Activated T-helper 17 cell treated with anti-CD3 and anti-CD28 coated beads, Interleukin-2, amount 50 U/mL, for 72 hours (primary cell): ENCODE data around the gene KCTD20. TPM values are rescaled to one million over a fixed set of nuclear protein-coding genes. Genes with fewer than 3 reads are reported as not detected.
"Not testable (repeated sequence)": the region's sequence is repeated elsewhere in the genome, so short reads cannot be mapped to it uniquely, and the experiment has no call there.

Source experiments
- ATAC-seq: fragments of 150-1000 bp; cut with Tn5 transposase; replicated peaks from 2 replicates; pipeline ENCODE4 v1.10.0; 2021; ENCODE audit warnings: mild to moderate bottlenecking, moderate library complexity
- H3K27ac Mint-ChIP-seq: one replicate; pipeline ENCODE4 v1.8.0; 2022; ENCODE audit warnings: mixed read lengths
- H3K27me3 Mint-ChIP-seq: one replicate; pipeline ENCODE4 v1.8.0; 2022; ENCODE audit warnings: mixed read lengths
- H3K36me3 Mint-ChIP-seq: one replicate; pipeline ENCODE4 v1.8.0; 2022; ENCODE audit warnings: low read depth, mild to moderate bottlenecking, mixed read lengths
- H3K4me1 Mint-ChIP-seq: one replicate; pipeline ENCODE4 v1.8.0; 2022; ENCODE audit warnings: mixed read lengths
- H3K4me3 Mint-ChIP-seq: one replicate; pipeline ENCODE4 v1.8.0; 2022; ENCODE audit warnings: mild to moderate bottlenecking, mixed read lengths
- H3K9me3 Mint-ChIP-seq: one replicate; pipeline ENCODE4 v1.8.0; 2022; ENCODE audit warnings: mixed read lengths
- total RNA-seq, 2 donors: library from RNA; stranded (reverse); gene quantifications; one replicate each; pipeline ENCODE4 v1.2.3, GENCODE V29; 2022

KCTD20 gene
- 10 to 100 TPM; 41.1 to 57.6 TPM for total RNA-seq

DNA sequence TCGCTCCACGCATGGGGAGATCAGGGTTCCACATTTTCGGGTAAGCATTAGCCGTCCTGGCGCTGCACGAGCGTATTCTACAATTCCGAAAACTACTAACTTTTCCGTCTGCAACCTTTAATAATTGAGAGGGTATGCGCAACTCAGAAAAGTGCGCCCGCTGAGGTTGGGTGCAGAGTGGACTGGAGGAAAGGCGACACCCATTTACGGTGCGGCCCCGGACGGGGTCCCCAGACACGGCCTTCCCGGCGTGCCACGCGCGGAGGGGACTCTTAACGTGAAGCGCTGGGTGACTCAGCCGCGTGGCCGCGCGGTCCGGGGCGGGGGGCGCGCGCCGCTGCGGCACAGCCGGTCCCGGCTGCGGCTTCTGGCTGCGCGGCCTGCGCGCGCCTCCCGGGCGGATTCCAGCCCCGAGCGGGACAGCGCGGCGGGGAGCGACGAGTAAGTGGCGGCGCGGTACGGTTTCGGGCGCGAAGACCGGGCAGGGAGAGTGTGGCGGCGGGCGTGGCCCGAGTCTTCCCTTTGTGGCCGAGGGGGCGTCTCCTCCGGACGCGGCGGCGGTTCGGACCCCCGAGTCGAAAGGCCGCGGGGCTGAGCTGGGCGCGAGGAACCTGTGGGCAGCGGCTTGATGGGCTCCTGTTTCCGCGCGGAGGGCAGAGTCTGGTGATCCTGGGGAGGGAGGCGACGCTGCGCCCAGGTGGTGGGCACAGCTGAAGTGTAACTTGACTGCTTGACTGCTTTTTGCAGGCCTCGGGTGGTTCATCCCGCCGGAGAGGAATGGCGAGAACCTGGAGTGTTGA lies at the start of gene KCTD20, which contains the start of gene PXT1:
KCTD20 (plus strand) TSS at position 330 of the 800 bp plus-strand sequence. CDS start 27,098 bp downstream, outside the sequence.
PXT1 (minus strand) TSS at position 184 of the 800 bp plus-strand sequence. CDS start 16,772 bp downstream, outside the sequence.
- Mint-ChIP-seq H3K27ac (peak within 1 kb of the TSS; percentile 90), H3K36me3 (peaks cover 25% of the 10 kb centered on the region), H3K4me1 (peaks cover 24% of the 10 kb centered on the region), H3K9me3 (no peaks in the 10 kb centered on the region), H3K27me3 (no peaks in the 10 kb centered on the region), H3K4me3 (peak within 1 kb of the TSS; percentile 95)
- ATAC-seq = peak; percentile 75

DNA sequence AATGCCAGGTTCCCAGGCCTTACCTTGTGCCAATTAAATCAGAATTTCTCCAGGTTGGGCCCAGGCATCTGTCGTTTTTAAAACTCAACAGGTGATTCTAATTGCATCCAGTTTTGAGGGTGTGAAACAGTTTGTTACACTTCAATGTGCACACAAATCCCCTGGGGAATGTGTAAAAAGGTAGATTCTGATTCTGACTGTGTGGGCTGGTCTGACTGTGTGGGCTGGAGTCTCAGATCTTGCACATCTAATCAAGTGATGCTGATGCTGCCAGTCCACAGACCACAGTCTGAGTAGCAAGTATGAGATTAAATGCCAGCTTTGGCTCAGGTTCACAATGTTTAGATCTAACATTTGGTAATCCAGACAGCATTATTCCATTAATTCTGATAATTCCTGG lies 42.8 kb upstream of the KCTD20 start:
- no peaks in the 10 kb centered on the region for H3K36me3 Mint-ChIP-seq
- no peak overlapping the region for H3K4me3 Mint-ChIP-seq
- no peaks in the 10 kb centered on the region for H3K9me3 Mint-ChIP-seq
- H3K27ac Mint-ChIP-seq = no peak overlapping the region
- no peaks in the 10 kb centered on the region for H3K4me1 Mint-ChIP-seq
- H3K27me3 Mint-ChIP-seq = peaks cover 3% of the 10 kb centered on the region
- ATAC-seq = no peak

DNA sequence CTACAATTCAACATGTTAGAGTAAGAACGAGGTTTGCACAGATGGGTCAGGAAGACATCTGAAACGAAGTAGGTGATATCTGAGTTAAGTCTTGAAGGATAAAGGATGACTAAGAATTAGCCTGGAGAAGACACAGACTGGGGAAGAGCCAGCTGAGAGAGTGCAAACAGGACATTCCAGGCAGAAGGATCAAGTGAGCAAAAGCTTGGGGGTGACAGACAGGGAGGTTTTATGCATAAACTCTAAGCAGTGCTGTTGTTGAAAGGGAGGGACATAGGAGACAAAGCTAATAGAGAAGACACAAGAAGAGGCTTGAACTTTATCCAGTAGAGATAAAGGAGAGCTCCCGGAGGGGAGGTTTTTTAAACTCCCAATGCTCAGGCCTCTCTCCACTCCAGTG lies 40.3 kb upstream of the KCTD20 start:
- Mint-ChIP-seq H3K9me3 (no peaks in the 10 kb centered on the region), H3K27ac (no peak overlapping the region), H3K4me1 (no peaks in the 10 kb centered on the region), H3K4me3 (no peak overlapping the region), H3K27me3 (peaks cover 7% of the 10 kb centered on the region), H3K36me3 (no peaks in the 10 kb centered on the region)
- ATAC-seq = no peak

DNA sequence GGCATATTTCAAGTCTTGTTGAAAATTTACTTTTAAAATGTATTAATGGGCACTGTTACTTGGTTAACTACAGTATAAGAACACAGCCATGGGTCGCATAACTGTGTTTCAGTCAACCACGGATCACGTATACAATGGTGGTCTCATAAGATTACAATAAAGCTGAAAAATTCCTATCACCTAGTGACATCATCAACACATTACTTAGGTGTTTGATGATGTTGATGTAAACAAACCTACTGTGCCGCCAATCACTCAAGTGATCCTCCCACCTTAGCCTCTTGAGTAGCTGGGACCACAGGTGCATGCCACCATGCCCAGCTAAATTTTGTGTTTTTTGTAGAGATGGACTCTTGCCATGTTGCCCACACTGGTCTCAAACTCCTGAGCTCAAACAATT lies 38.6 kb upstream of the KCTD20 start:
- no peaks in the 10 kb centered on the region for H3K36me3 Mint-ChIP-seq
- peaks cover 7% of the 10 kb centered on the region for H3K27me3 Mint-ChIP-seq
- no peak overlapping the region for H3K4me3 Mint-ChIP-seq
- no peaks in the 10 kb centered on the region for H3K9me3 Mint-ChIP-seq
- no peaks in the 10 kb centered on the region for H3K4me1 Mint-ChIP-seq
- no peak overlapping the region for H3K27ac Mint-ChIP-seq
- ATAC-seq = no peak

DNA sequence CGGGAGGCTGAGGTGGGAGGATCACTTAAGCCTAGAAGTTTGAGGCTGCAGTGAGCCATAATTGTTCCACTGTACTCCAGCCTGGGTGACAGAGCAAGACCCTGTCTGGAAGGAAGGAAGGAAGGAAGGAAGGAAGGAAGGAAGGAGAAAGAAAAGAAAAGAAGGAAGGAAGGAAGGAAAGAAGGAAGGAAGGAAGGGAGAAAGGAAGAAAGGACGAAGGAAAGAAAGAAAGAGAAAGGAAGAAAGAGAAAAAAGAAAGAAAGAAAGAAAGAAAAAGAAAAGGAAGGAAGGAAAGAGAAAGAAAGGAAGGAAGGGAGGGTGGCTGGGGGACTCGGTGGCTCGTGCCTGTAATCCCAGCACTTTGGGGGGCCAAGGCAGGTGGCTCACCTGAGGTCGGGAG lies 33.1 kb upstream of the KCTD20 start:
- H3K4me3 Mint-ChIP-seq, H3K9me3 Mint-ChIP-seq, H3K27me3 Mint-ChIP-seq, ATAC-seq, H3K36me3 Mint-ChIP-seq, H3K4me1 Mint-ChIP-seq: not testable (repeated sequence)
- peak overlapping the region; percentile 49 for H3K27ac Mint-ChIP-seq

DNA sequence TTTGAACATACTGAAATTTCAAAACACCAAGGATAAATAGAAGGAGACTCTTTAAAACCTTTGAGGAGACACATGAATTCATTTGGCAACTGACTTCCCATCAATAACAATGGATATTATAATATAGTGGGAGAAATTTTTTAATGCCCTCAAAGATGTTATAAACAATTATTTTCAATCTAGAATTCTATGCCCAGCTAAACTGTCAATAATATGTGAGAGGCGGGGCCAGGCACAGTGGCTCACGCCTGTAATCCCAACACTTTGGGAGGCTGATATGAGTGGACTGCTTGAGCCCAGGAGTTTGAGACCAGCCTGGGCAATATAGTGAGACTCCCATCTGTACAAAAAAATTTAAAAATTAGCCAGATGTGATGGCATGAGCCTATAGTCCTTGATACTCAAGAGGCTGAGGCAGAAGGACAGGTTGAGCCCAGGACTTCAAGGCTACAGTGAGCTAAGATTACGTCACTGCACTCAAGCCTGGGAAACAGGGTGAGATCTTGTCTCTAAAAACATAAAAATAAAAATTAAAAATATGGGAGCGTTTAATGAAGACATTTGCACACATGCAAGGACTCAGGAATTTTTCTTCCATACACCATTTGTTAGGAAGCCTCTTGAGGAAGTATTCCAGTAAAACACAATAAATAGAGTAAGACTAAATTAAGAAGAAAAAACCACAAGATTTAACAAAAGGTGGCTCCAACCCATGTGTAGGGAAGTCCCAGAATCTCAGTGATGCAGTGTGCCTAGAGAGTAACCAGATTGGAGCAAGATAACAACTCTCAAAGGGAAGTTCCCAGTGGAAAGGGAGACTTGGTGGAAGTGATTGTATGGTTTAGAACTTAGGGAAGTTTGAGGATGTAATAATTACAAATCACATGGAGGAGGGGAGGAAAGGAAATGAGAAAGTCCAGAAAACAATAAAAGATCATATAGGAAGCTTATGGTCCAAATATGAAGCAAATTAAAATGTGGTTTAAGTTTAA lies 29.0 kb upstream of the KCTD20 start:
- Mint-ChIP-seq H3K27ac (no peak overlapping the region), H3K4me3 (no peak overlapping the region), H3K4me1 (no peaks in the 10 kb centered on the region), H3K9me3 (no peaks in the 10 kb centered on the region), H3K36me3 (no peaks in the 10 kb centered on the region), H3K27me3 (peaks cover 3% of the 10 kb centered on the region)
- ATAC-seq = no peak

DNA sequence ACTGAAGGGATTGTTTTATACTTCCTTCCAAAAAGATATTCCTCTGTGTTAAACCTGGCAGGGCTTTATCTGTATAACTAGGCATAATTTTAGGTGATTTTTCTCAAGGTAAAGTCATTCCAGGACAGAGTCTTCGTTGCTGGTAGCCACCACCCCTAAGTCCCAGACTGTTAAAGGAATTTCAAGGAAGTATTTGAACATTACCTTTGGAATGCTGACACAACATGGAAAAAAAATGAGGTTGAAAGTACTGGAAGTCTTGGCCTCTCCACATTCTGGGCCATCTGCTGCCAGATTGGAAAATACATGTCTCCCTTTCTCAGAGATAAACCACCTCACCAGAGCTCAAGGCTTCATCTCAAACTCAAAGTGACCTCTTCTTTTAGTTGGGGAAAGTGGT lies 28.3 kb upstream of the KCTD20 start:
- H3K9me3 Mint-ChIP-seq = no peaks in the 10 kb centered on the region
- H3K27me3 Mint-ChIP-seq = peaks cover 3% of the 10 kb centered on the region
- no peaks in the 10 kb centered on the region for H3K36me3 Mint-ChIP-seq
- H3K27ac Mint-ChIP-seq = no peak overlapping the region
- H3K4me1 Mint-ChIP-seq = no peaks in the 10 kb centered on the region
- H3K4me3 Mint-ChIP-seq = no peak overlapping the region
- no peak for ATAC-seq

DNA sequence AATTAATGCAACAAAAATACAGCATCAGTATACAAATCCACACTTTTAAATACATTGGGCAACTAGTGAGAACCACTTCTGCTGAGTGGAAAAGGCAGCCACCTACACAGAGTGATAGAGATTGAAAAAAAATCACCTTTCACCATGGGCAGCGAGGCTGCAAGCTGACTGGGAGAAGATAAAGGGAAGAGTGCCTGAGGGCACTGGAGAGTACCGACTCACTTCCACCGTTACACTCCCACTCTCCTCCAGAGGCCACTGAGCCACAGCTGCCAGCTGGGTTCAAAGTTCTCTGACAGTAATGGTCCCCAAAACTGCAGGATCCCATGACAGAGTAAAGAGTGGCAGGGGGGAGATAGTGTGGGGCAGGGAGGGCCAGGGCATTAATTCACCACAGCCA lies 24.2 kb upstream of the KCTD20 start:
- Mint-ChIP-seq H3K9me3 (no peaks in the 10 kb centered on the region), H3K27me3 (no peaks in the 10 kb centered on the region), H3K4me1 (peaks cover 7% of the 10 kb centered on the region), H3K27ac (no peak overlapping the region), H3K36me3 (no peaks in the 10 kb centered on the region), H3K4me3 (no peak overlapping the region)
- no peak for ATAC-seq

DNA sequence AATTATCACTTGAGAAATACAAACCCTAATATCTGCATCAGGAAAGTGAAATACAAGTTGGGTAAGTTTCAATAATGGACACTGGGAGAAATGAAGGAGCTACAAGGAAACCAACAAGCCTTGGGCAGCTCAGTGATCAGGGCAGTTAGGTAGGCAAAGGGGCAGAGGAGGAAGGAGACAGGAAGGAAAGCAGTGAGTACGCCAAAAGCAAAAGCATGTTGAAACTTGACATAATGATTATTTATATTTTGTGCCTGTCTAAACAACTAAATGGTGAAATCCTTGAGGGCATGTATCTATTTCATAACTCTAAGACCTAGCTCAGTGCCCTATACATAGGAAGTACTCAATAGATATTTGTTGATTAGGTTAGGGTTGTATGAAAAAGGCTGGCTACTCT lies 23.5 kb upstream of the KCTD20 start:
- Mint-ChIP-seq H3K27me3 (no peaks in the 10 kb centered on the region), H3K4me1 (peaks cover 12% of the 10 kb centered on the region), H3K9me3 (no peaks in the 10 kb centered on the region), H3K4me3 (no peak overlapping the region), H3K27ac (no peak overlapping the region), H3K36me3 (no peaks in the 10 kb centered on the region)
- ATAC-seq = no peak

DNA sequence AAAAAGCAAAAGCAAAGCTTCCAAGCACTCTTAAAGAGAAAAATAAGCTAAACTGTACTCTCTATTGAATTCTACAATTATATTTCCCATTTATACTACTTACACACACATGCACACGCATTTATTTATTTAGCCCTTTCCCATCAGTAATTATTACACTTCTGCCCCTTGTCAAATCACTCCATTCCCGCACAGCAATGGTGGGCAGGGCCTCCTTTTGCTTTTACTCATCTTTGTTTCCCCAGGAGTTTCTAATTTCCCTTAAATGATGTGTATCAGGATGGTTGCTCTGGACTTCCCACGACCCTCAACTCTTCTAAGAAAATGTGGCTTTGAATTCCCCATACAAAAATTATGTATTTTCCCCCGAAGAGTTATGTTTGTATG lies 20.1 kb upstream of the KCTD20 start:
- no peaks in the 10 kb centered on the region for H3K9me3 Mint-ChIP-seq
- no peaks in the 10 kb centered on the region for H3K36me3 Mint-ChIP-seq
- no peaks in the 10 kb centered on the region for H3K27me3 Mint-ChIP-seq
- H3K27ac Mint-ChIP-seq = peak overlapping the region; percentile 86
- H3K4me3 Mint-ChIP-seq = peak overlapping the region; percentile 87
- ATAC-seq = peak; percentile 4
- H3K4me1 Mint-ChIP-seq = peaks cover 12% of the 10 kb centered on the region

DNA sequence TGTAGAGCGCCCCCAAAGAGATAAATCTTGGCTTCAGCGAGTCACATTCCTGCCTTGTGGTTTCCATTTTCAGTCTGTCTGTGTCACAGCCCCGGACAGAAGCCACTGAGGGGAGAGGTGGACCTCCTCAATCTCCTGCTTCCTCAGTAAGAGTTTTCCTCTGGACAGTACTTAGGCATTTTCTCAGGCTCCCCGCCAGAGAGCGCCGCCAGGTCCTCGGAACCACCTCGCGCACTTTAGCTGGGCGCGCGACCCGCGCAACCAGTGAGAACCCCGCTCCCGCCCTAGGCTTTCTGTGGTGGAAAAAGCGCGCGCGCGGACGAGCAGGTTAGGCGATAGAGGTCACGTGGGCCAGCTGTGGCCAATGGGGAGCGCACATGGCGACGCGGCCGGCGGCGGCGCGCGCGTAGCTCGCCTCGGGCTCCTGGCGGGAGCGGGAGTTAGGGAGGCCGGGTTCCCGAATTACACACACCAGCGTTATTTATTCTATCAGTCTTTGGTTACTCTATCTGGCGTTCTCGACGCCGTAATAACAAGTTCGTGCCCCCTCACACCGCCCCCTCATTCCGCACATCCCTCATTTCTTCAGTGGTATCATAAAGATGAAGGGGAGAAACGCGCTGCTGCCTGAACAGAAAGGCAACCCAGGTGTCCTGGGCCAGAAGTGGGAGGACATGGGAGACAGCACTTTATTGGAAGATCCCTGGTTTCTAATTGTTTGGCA lies 19.5 kb upstream of the KCTD20 start:
- H3K4me3 Mint-ChIP-seq = peak overlapping the region; percentile 87
- no peaks in the 10 kb centered on the region for H3K27me3 Mint-ChIP-seq
- no peaks in the 10 kb centered on the region for H3K36me3 Mint-ChIP-seq
- peak overlapping the region; percentile 86 for H3K27ac Mint-ChIP-seq
- peaks cover 12% of the 10 kb centered on the region for H3K4me1 Mint-ChIP-seq
- peak; percentile 98 for ATAC-seq
- no peaks in the 10 kb centered on the region for H3K9me3 Mint-ChIP-seq

DNA sequence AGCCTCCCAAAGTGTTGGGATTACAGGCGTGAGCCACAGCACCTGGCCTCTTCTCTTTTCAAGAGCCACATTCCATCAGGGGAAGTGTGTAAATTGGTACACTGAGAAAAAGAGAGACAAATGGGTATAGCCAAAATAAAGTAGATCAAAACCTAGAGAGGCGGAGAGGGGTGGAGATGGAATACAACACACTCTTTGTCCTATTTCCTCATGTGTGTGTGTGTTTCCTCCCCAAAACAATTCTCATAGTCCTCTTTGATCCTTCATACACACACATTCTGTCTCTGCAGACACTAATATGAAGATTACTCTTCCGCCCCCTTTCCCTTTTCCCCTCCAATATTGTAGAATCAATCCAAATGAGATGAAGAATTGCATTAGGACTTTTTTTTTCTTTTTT lies 16.2 kb upstream of the KCTD20 start:
- Mint-ChIP-seq H3K36me3 (no peaks in the 10 kb centered on the region), H3K27ac (no peak overlapping the region), H3K4me3 (no peak overlapping the region), H3K4me1 (peaks cover 12% of the 10 kb centered on the region), H3K27me3 (no peaks in the 10 kb centered on the region), H3K9me3 (no peaks in the 10 kb centered on the region)
- no peak for ATAC-seq

DNA sequence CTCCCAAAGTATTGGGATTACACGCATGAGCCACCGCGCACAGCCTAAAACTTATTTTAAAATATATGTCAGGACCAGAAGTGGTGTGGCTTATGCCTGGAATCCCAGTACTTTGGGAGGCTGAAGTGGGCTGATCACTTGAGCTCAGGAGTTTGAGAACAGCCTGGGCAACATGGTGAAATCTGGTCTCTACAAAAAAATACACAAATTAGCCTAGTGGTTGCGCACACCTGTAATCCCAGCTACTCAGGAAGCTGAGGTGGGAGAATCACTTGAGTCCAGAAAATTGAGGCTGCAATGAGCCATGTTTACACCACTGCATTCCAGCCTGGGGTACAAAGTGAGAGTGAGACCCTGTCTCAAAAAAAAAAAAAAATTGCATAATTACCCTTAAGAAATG lies 13.9 kb upstream of the KCTD20 start:
- Mint-ChIP-seq H3K27me3 (no peaks in the 10 kb centered on the region), H3K27ac (no peak overlapping the region), H3K36me3 (no peaks in the 10 kb centered on the region), H3K4me1 (peaks cover 8% of the 10 kb centered on the region), H3K9me3 (no peaks in the 10 kb centered on the region), H3K4me3 (no peak overlapping the region)
- peak; percentile 40 for ATAC-seq

DNA sequence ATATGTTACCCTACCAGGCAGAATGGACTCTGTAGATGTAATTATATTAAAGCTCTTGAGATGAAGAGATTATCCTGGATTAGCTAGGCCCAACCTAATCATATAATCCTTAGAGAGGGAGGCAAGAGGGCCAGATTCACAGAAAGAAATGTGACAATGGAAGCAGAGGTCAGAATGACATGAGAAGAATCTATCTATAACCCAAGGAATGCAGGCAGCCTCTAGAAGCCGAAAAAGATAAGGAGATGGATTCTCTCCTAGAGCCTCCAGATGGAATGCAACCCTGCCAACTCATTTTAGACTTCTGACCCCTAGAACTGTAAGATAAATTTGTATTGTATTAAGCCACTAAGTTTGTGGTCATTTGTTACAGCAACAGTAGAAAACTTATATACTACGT lies 12.4 kb upstream of the KCTD20 start:
- Mint-ChIP-seq H3K4me1 (peaks cover 6% of the 10 kb centered on the region), H3K9me3 (no peaks in the 10 kb centered on the region), H3K27ac (no peak overlapping the region), H3K4me3 (no peak overlapping the region), H3K27me3 (no peaks in the 10 kb centered on the region), H3K36me3 (no peaks in the 10 kb centered on the region)
- ATAC-seq = no peak
